HG03354 (cell line): Measurements from ENCODE around the gene HMCN2.

Source experiments
- ATAC-seq: cut with Tn5 transposase; IDR thresholded peaks from one replicate; pipeline ENCODE4 v1.9.1; 2021; ENCODE audit warnings: mild to moderate bottlenecking; ENCODE audit not compliant: unreplicated experiment, poor library complexity, severe bottlenecking

HMCN2 gene

GRCh38 chr9:130451509-130452388 is 186.2 kb downstream of the HMCN2 start:
- no peak for ATAC-seq

GRCh38 chr9:130452835-130453234 is 187.3 kb downstream of the HMCN2 start:
- no peak for ATAC-seq

- ATAC-seq = no peak
Measured at GRCh38 chr9:130453487-130453886, 187.9 kb downstream of the HMCN2 start.

- no peak for ATAC-seq
Measured at GRCh38 chr9:130454096-130454811, 188.7 kb downstream of the HMCN2 start.

- no peak for ATAC-seq
Measured at GRCh38 chr9:130454812-130455325, 189.3 kb downstream of the HMCN2 start.

GRCh38 chr9:130458027-130458803 is 192.7 kb downstream of the HMCN2 start:
- ATAC-seq = no peak

GRCh38 chr9:130458804-130459067 is 193.2 kb downstream of the HMCN2 start:
- ATAC-seq = no peak

- ATAC-seq = no peak
Measured at GRCh38 chr9:130459151-130459550, 193.6 kb downstream of the HMCN2 start.

GRCh38 chr9:130459941-130460669 is 194.5 kb downstream of the HMCN2 start:
- no peak for ATAC-seq

- ATAC-seq = no peak
Measured at GRCh38 chr9:130461218-130461630, 195.7 kb downstream of the HMCN2 start.

- no peak for ATAC-seq
Measured at GRCh38 chr9:130461731-130462130, 196.2 kb downstream of the HMCN2 start.

GRCh38 chr9:130462685-130463540 is 197.4 kb downstream of the HMCN2 start:
- no peak for ATAC-seq

- ATAC-seq = no peak
Measured at GRCh38 chr9:130463763-130464745, 198.5 kb downstream of the HMCN2 start.

- ATAC-seq = no peak
Measured at GRCh38 chr9:130465383-130466096, 200.0 kb downstream of the HMCN2 start.

GRCh38 chr9:130466537-130467217 is 201.1 kb downstream of the HMCN2 start:
- no peak for ATAC-seq

- ATAC-seq = no peak
Measured at GRCh38 chr9:130467316-130467715, 201.8 kb downstream of the HMCN2 start.

- ATAC-seq = no peak
Measured at GRCh38 chr9:130468566-130468965, 203.0 kb downstream of the HMCN2 start.
